ENCODE results near the gene ANTXRL. TPM values are rescaled to one million over a fixed set of nuclear protein-coding genes. Genes with fewer than 3 reads are reported as not detected.
"Not testable (repeated sequence)": the region's sequence is repeated elsewhere in the genome, so short reads cannot be mapped to it uniquely, and the experiment has no call there.

The ANTXRL gene
- total RNA-seq, 1 donor from 2014 or later = not detected

DNA sequence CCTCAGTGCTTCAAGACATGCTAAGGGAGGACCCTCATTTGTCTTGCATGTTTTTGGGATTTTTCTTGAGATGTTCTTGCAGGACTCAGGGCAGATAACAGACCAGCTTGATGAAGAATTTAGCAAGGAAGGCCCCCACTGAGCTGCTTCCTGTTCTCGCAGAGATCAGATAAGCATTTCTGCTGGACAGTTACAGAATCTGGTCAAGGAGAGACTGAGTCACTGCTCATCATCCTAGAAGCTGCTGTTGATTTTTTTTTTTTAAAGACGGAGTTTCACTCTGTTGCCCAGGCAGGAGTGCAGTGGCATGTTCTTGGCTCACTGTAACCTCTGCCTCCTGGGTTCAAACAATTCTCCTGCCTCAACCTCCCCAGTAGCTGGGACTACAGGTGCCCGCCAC is 87.6 kb downstream of the ANTXRL start:
- H3K9me3 Mint-ChIP-seq (ENCODE audit: unreplicated experiment); H3K79me2 ChIP-seq (ENCODE audit: insufficient read depth, low read length); H4K20me1 ChIP-seq (ENCODE audit: insufficient read depth, low read length); H3K4me1 Mint-ChIP-seq (ENCODE audit: low read depth, unreplicated experiment); H3K36me3 ChIP-seq (ENCODE audit: insufficient read depth, low read length); FAIRE-seq; H2AFZ ChIP-seq (ENCODE audit: low read depth, low read length); H3K27me3 ChIP-seq (ENCODE audit: insufficient read depth, low read length); H3K9ac ChIP-seq (ENCODE audit: low read length); H3K9me3 ChIP-seq (ENCODE audit: insufficient read depth, low read depth, low read length); DNase-seq (ENCODE audit: low read depth); H3K36me3 Mint-ChIP-seq (ENCODE audit: low read depth, unreplicated experiment); H3K27ac Mint-ChIP-seq (ENCODE audit: unreplicated experiment); H3K4me3 Mint-ChIP-seq (ENCODE audit: unreplicated experiment); H3K4me2 ChIP-seq (ENCODE audit: low read length); H3K27me3 Mint-ChIP-seq (ENCODE audit: low read depth, unreplicated experiment); H3K4me3 ChIP-seq (ENCODE audit: insufficient read depth, low read depth, low read length); H3K27ac ChIP-seq (ENCODE audit: low read depth, low read length); H3K4me1 ChIP-seq (ENCODE audit: insufficient read depth, low read length): not testable (repeated sequence)

DNA sequence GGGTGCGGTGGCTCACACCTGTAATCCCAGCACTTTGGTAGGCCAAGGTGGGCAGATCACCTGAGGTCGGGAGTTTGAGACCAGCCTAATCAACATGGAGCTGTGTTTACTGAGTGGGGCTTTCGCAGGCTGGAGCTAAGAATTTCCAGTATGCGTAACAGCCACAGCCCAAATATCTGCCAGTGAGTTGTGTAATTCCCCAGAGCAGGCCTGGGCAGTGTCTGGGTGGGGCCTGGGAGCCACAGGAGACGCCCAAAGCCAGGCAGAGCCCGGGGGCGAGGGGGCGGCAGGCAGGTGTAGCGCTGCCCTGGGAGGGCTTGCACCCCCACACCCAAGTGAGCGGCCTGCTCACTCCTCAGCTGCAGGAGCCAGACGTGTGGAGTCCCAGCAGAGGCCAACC is 88.6 kb downstream of the ANTXRL start, which contains the start of gene ANXA8L1:
TSS of gene ANXA8L1 (plus strand) at position 371 of the 400 bp plus-strand sequence. CDS start 76 bp downstream, outside the sequence.
- H3K27me3 ChIP-seq (ENCODE audit: insufficient read depth, low read length); H3K27ac Mint-ChIP-seq (ENCODE audit: unreplicated experiment); H3K4me3 ChIP-seq (ENCODE audit: insufficient read depth, low read depth, low read length); H3K4me3 Mint-ChIP-seq (ENCODE audit: unreplicated experiment); H2AFZ ChIP-seq (ENCODE audit: low read depth, low read length); H3K9ac ChIP-seq (ENCODE audit: low read length); H3K79me2 ChIP-seq (ENCODE audit: insufficient read depth, low read length); H4K20me1 ChIP-seq (ENCODE audit: insufficient read depth, low read length); H3K4me1 Mint-ChIP-seq (ENCODE audit: low read depth, unreplicated experiment); H3K4me2 ChIP-seq (ENCODE audit: low read length); H3K36me3 Mint-ChIP-seq (ENCODE audit: low read depth, unreplicated experiment); H3K9me3 ChIP-seq (ENCODE audit: insufficient read depth, low read depth, low read length); FAIRE-seq; H3K27me3 Mint-ChIP-seq (ENCODE audit: low read depth, unreplicated experiment); H3K9me3 Mint-ChIP-seq (ENCODE audit: unreplicated experiment); H3K36me3 ChIP-seq (ENCODE audit: insufficient read depth, low read length); DNase-seq (ENCODE audit: low read depth); H3K4me1 ChIP-seq (ENCODE audit: insufficient read depth, low read length): not testable (repeated sequence)
- peak within 1 kb of the TSS; percentile 41 for H3K27ac ChIP-seq (ENCODE audit: low read depth, low read length)

DNA sequence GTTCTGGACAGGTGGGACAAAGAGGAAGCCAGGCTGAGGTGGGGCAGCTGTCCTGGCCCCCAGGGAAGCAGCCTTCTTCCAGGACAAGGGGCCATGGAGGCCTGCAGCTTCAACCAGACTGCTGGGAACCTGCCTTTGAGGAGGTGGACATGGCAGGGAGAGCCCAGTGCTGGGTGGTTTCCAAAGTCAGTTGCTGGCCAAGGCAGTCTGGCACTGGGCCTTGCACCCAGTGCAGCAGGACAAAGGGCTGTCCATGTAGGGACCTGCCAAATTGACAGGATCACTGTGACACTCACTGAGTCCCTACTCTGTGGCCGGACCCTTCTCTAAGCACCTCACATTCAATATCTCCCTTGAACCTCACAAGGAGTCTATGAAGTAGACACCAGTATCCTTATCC is 90.2 kb downstream of the ANTXRL start:
- not testable (repeated sequence) for H3K4me2 ChIP-seq (ENCODE audit: low read length); H3K27ac ChIP-seq (ENCODE audit: low read depth, low read length); H3K4me1 Mint-ChIP-seq (ENCODE audit: low read depth, unreplicated experiment)

DNA sequence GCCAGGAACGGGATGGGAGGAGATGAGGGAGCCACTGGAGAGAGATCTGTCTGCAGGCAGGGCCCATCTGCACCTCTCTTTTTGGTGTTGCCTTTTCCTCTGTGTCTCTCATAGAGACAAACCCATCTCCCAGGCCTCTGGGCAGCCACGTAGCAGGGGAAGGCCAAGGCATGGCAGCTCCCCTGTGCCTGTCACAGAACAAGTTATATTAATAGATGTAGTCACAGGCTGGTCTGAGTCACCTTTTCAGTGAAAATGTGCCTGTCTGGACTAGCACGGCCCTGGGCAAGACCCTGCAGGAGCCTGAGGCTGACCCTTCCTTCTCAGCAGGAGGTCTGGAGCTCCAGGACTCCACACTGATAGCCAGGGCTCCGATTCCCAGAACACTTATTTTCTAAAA is 90.9 kb downstream of the ANTXRL start:
- not testable (repeated sequence) for H3K4me3 ChIP-seq (ENCODE audit: insufficient read depth, low read depth, low read length); H3K36me3 Mint-ChIP-seq (ENCODE audit: low read depth, unreplicated experiment); H2AFZ ChIP-seq (ENCODE audit: low read depth, low read length); H3K27me3 Mint-ChIP-seq (ENCODE audit: low read depth, unreplicated experiment); H3K27me3 ChIP-seq (ENCODE audit: insufficient read depth, low read length); H3K4me3 Mint-ChIP-seq (ENCODE audit: unreplicated experiment); H3K79me2 ChIP-seq (ENCODE audit: insufficient read depth, low read length); H3K27ac Mint-ChIP-seq (ENCODE audit: unreplicated experiment); H4K20me1 ChIP-seq (ENCODE audit: insufficient read depth, low read length); H3K4me1 Mint-ChIP-seq (ENCODE audit: low read depth, unreplicated experiment); H3K9me3 ChIP-seq (ENCODE audit: insufficient read depth, low read depth, low read length); FAIRE-seq; H3K9me3 Mint-ChIP-seq (ENCODE audit: unreplicated experiment); H3K4me1 ChIP-seq (ENCODE audit: insufficient read depth, low read length); DNase-seq (ENCODE audit: low read depth); H3K4me2 ChIP-seq (ENCODE audit: low read length); H3K36me3 ChIP-seq (ENCODE audit: insufficient read depth, low read length)
- H3K27ac ChIP-seq (ENCODE audit: low read depth, low read length) = peak overlapping the region; percentile 73
- H3K9ac ChIP-seq (ENCODE audit: low read length) = peak overlapping the region; percentile 61

More for the DNA sequence above, 90.2 kb downstream of the ANTXRL start:
- not testable (repeated sequence) for H3K9me3 ChIP-seq (ENCODE audit: insufficient read depth, low read depth, low read length); DNase-seq (ENCODE audit: low read depth); H3K79me2 ChIP-seq (ENCODE audit: insufficient read depth, low read length); H2AFZ ChIP-seq (ENCODE audit: low read depth, low read length); H3K4me3 Mint-ChIP-seq (ENCODE audit: unreplicated experiment); H3K27me3 ChIP-seq (ENCODE audit: insufficient read depth, low read length); H3K27ac Mint-ChIP-seq (ENCODE audit: unreplicated experiment); H3K9me3 Mint-ChIP-seq (ENCODE audit: unreplicated experiment); H3K27me3 Mint-ChIP-seq (ENCODE audit: low read depth, unreplicated experiment); H3K9ac ChIP-seq (ENCODE audit: low read length); H3K4me3 ChIP-seq (ENCODE audit: insufficient read depth, low read depth, low read length); H4K20me1 ChIP-seq (ENCODE audit: insufficient read depth, low read length); H3K4me1 ChIP-seq (ENCODE audit: insufficient read depth, low read length); FAIRE-seq; H3K36me3 ChIP-seq (ENCODE audit: insufficient read depth, low read length); H3K36me3 Mint-ChIP-seq (ENCODE audit: low read depth, unreplicated experiment)

DNA sequence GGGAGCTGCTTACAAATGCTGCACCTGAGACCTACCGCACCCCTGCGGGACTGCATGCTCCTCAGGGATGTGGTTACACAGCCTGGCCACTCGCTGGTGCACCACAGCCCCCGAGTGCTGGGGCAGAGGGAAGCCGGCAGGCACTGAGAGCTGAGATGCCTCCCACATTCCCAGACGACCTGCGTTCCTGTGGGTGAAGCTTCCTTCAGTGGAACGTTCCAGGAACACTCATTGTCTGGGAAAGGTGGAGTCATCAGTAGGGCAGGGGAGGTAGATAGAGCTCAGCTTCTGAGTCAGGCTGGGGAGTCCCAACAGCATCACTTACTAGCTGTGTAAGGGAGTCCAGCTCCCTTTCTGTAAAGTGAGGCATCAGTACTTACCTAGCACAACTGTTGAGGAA is 91.3 kb downstream of the ANTXRL start:
- H3K27ac Mint-ChIP-seq (ENCODE audit: unreplicated experiment); H3K36me3 ChIP-seq (ENCODE audit: insufficient read depth, low read length); FAIRE-seq: not testable (repeated sequence)

DNA sequence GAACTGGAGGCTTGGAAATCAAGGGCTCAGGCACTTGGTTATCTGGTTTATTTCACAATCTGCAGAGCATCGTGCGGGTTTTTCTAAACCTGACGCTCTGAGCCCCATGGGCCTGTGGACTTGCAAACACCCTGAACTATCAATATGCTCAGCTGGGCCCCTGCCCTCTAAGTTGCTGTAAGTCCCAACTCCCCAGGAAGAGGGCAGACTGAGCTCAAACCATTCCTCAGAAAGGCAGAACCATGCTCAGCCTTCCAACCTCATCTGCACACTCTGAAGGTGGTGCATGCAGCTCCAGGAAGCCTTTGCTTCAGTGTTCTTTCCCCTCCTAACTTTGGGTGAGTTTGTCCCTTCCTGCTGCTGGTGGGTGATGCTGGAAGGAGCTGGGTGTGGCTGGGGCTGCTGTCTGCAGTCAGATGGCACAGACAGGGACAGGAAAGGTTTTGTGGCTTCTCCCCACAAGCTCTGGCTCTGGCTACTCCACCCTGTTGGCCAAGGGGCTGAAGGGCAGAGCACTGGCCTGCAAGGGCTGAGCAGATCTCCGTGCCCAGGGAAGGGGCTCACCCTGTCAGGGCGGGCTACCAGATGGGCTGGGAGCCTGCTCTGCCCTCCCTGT is 92.5 kb downstream of the ANTXRL start:
- not testable (repeated sequence) for H3K4me3 Mint-ChIP-seq (ENCODE audit: unreplicated experiment); H2AFZ ChIP-seq (ENCODE audit: low read depth, low read length); H3K9ac ChIP-seq (ENCODE audit: low read length); H3K4me1 Mint-ChIP-seq (ENCODE audit: low read depth, unreplicated experiment); H3K4me1 ChIP-seq (ENCODE audit: insufficient read depth, low read length); H3K27me3 ChIP-seq (ENCODE audit: insufficient read depth, low read length); H3K36me3 Mint-ChIP-seq (ENCODE audit: low read depth, unreplicated experiment); H3K4me2 ChIP-seq (ENCODE audit: low read length); H3K27ac Mint-ChIP-seq (ENCODE audit: unreplicated experiment); H3K36me3 ChIP-seq (ENCODE audit: insufficient read depth, low read length); H3K9me3 ChIP-seq (ENCODE audit: insufficient read depth, low read depth, low read length); H3K79me2 ChIP-seq (ENCODE audit: insufficient read depth, low read length); DNase-seq (ENCODE audit: low read depth); H4K20me1 ChIP-seq (ENCODE audit: insufficient read depth, low read length); H3K4me3 ChIP-seq (ENCODE audit: insufficient read depth, low read depth, low read length); H3K9me3 Mint-ChIP-seq (ENCODE audit: unreplicated experiment); H3K27ac ChIP-seq (ENCODE audit: low read depth, low read length); FAIRE-seq; H3K27me3 Mint-ChIP-seq (ENCODE audit: low read depth, unreplicated experiment)

More for the DNA sequence above, 91.3 kb downstream of the ANTXRL start:
- not testable (repeated sequence) for H4K20me1 ChIP-seq (ENCODE audit: insufficient read depth, low read length); H3K79me2 ChIP-seq (ENCODE audit: insufficient read depth, low read length); H3K27me3 Mint-ChIP-seq (ENCODE audit: low read depth, unreplicated experiment); H3K4me3 ChIP-seq (ENCODE audit: insufficient read depth, low read depth, low read length); H3K4me1 ChIP-seq (ENCODE audit: insufficient read depth, low read length); H3K4me1 Mint-ChIP-seq (ENCODE audit: low read depth, unreplicated experiment); H3K27ac ChIP-seq (ENCODE audit: low read depth, low read length); H2AFZ ChIP-seq (ENCODE audit: low read depth, low read length); DNase-seq (ENCODE audit: low read depth); H3K36me3 Mint-ChIP-seq (ENCODE audit: low read depth, unreplicated experiment); H3K4me2 ChIP-seq (ENCODE audit: low read length); H3K9me3 Mint-ChIP-seq (ENCODE audit: unreplicated experiment); H3K4me3 Mint-ChIP-seq (ENCODE audit: unreplicated experiment); H3K9ac ChIP-seq (ENCODE audit: low read length); H3K9me3 ChIP-seq (ENCODE audit: insufficient read depth, low read depth, low read length); H3K27me3 ChIP-seq (ENCODE audit: insufficient read depth, low read length)

Data from astrocyte (in vitro differentiated cells and primary cell).